DMS153 treated with DMSO at 0.1 percent for 48 hours (cell line): ENCODE data around the gene KRTAP21-2.
"Not testable (repeated sequence)": the region's sequence is repeated elsewhere in the genome, so short reads cannot be mapped to it uniquely, and the experiment has no call there.

Experiments used
- DNase-seq: peaks from one replicate; lab custom pipeline; 2025; ENCODE audit not compliant: unreplicated experiment; lab: John Stamatoyannopoulos, UW

Gene KRTAP21-2

DNA sequence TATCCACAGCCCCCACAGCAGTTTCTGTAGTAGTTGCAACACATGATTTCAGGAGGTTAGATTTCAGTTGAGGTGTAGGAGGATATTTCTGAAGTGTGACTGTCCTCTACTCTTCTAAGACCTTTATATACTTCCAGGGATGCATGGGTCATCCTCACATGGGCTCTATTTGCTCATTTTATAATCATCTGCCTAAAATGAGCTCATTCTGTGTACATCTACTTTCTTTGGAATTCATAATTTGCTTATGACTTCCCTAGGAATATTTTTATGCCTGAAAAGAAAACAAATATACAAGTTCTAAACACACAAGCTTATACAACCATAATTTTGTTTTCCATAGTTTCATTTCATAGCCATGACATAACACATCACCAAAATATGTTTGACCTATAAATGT, at the start of gene KRTAP21-2:
KRTAP21-2 (minus strand) TSS at position 101 of the 400 bp plus-strand sequence; CDS start at position 44, 57 bp downstream.
- no peak for DNase-seq

GRCh38 chr21:30793581-30794314, 46.7 kb upstream of the KRTAP21-2 start:
- DNase-seq, result no peak

GRCh38 chr21:30779249-30779648, 32.2 kb upstream of the KRTAP21-2 start:
- no peak for DNase-seq

DNA sequence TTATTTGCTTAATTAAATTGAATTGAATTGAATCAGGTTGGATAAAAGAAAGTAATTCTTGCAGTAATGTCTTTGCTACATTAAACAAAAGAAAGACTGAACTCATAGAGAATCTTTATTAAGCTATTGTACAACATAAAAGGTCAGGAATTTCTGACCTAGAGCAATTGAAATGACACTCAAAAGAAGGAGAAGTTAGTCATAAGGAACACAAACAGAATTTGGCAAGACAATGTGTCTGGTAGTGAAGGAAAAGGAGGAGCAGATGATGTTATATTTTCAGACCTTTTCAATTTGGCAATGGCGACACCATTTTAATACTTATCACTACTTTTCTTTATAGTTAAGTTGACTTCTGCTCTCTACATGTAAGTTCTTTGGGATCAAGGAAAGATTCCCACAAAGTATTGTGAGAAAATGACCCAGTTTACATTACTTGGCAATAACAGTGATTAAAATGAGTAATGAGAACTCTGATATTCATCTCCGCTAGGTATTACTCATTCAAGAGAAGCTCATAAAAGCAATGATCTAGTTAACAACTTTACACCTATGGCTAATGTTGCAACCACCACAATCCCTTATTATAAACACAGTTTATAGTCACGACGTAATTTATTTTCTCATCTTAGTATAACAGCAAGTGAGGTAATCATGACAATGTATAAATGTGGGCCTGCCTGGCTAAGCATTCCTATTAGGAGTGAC, 22.8 kb upstream of the KRTAP21-2 start:
- no peak for DNase-seq

GRCh38 chr21:30760776-30761175, 13.7 kb upstream of the KRTAP21-2 start:
- no peak for DNase-seq

- no peak for DNase-seq
These were observed 11.2 kb upstream of the KRTAP21-2 start for GRCh38 chr21:30758306-30758705.

GRCh38 chr21:30755328-30755727, 8.3 kb upstream of the KRTAP21-2 start, which contains the start of gene KRTAP21-1:
Gene KRTAP21-1 (minus strand): TSS chr21:30755428. CDS start chr21:30755378, 50 bp downstream.
- DNase-seq, result not testable (repeated sequence)

GRCh38 chr21:30740462-30740861, 6.6 kb downstream of the KRTAP21-2 start:
- no peak for DNase-seq

GRCh38 chr21:30733026-30733425, 14.0 kb downstream of the KRTAP21-2 start:
- no peak for DNase-seq

- no peak for DNase-seq
These were observed 20.3 kb downstream of the KRTAP21-2 start for GRCh38 chr21:30726726-30727125.

GRCh38 chr21:30719401-30719800, 27.7 kb downstream of the KRTAP21-2 start:
- DNase-seq, result no peak

DNA sequence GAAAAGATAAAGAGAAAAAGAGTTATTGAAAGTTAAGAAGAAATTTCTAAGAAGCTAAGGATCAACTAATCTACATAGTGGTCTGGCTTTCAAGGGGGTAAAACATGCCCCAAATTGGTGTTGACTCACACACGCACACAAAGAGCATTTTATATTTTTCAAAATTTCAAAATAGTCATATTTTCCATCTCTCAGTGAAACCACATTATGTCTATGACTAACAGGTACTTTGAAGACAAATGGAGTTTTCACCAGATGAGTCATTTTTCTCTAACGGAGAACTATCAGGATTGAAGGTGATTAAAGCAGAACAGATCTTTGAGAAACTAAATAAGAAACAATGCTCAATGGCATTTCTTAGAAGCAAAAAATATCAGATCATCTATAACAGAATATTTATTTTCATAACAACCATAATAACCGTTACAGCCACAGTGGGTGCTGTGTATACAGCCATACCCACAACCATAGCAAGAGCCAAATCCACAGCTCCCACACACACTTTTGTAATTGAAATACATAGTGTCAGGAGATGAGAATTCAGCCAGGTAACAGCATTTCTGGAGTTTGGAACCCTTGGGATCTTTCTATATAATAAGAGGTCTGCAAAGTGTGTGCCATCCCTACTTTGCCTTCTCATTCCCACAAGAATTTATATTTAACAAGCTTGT, 28.7 kb downstream of the KRTAP21-2 start, which contains the start of gene KRTAP21-3:
KRTAP21-3 (minus strand) TSS at position 539 of the 671 bp plus-strand sequence; CDS start at position 521, 18 bp downstream.
- DNase-seq, result no peak

GRCh38 chr21:30717105-30717504, 30.0 kb downstream of the KRTAP21-2 start:
- DNase-seq, result no peak

DNA sequence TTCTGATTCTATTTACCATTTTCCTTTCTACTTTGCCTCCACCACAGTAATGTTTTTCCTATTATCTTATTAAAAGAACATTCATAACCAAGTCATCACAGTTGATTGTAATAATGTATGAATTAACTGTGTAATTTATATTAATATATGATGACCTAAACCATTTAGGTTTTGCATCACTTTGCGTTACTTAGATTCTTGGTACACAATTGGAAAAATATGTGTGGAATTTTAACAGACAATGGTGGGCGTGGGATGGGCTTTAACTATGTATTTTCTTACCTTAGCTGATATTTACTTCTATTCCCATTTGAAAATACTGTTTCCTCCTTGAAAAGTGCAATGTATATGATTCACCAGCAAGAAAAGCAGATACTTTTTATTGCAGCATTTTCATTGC, 32.1 kb downstream of the KRTAP21-2 start:
- DNase-seq, result no peak

DNA sequence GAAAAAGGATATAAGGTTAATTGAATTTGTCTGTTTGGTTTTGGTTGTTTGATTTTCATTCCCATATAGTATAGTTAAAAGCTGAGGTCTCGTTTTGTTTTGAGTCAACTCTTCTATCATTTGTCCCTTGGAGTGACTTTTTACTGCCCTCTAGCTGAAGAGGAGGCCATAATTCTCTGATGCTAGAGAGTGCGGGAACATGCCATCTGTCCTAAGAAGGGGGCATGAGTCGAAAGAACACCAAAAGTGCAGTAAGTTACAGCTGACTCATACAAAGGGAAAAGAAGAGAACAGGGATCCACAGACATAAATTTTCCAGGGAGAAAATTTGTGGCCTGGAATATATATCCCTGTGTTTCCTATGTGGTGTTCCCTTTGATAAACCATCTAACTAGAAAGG, 32.6 kb downstream of the KRTAP21-2 start:
- no peak for DNase-seq

DNA sequence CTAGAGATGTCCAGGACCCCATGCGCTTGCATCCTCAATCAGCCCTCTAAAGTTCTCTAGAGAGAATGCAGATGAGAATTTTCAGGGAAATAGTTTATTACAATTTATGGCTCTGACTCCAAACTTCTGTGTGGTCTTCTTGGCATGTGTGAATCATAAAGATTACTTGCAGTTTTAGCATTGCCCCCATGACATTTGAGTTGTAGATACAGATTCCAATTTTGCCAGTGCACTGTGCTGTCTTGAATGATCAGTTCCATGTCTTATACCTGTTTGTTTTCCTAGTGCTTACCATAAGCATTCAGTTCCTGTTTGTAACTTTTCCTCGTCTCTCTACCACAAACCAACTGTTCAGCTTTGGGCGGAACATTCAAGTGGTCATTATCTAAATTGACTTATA, 33.3 kb downstream of the KRTAP21-2 start:
- DNase-seq, result no peak

- no peak for DNase-seq
These were observed 36.6 kb downstream of the KRTAP21-2 start for GRCh38 chr21:30710499-30710898.

- no peak for DNase-seq
These were observed 39.6 kb downstream of the KRTAP21-2 start for GRCh38 chr21:30707409-30707808.
